Ovary (tissue), 9 donors: ENCODE results near the gene HSPBP1. TPM values are rescaled to one million over a fixed set of nuclear protein-coding genes. Genes with fewer than 3 reads are reported as not detected.

ENCODE experiments used
- DNase-seq, 5 donors: peaks; one replicate each; pipeline ENCODE4 v3.0.0-alpha.2; 2019 to 2020
- H3K27ac ChIP-seq, 2 donors: fragments of 200-600 bp; one replicate each; pipeline versions ENCODE4 v1.5.1 to v1.8.0; 2019 to 2022
- H3K27me3 ChIP-seq: fragments of 200-600 bp; one replicate; pipeline ENCODE4 v1.8.0; 2022
- H3K36me3 ChIP-seq: fragments of 200-600 bp; sonication (generic); one replicate; pipeline ENCODE4 v1.5.1; 2019
- H3K4me1 ChIP-seq: one replicate; pipeline ENCODE4 v1.8.1; 2013; ENCODE audit warnings: mild to moderate bottlenecking, moderate library complexity; ENCODE audit not compliant: insufficient read depth
- H3K4me3 ChIP-seq: fragments of 200-600 bp; sonication (generic); one replicate; pipeline ENCODE4 v1.5.1; 2017
- H3K9me3 ChIP-seq, 2 donors: fragments of 200-600 bp in 1 of 2; sonication (generic) in 1 of 2; one replicate each; pipeline versions ENCODE4 v1.5.1 to v1.8.1; 2013 to 2019; ENCODE audit warnings: mild to moderate bottlenecking in 1 of 2, moderate library complexity in 1 of 2
- CTCF ChIP-seq, 3 donors: fragments of 450-650 bp in 2 of 3; fragments of 200-600 bp in 1 of 3; IDR thresholded peaks; one replicate each; pipeline versions ENCODE4 v1.5.1 to v1.8.0; 2016 to 2022; ENCODE audit warnings: antibody characterized with exemption in 3 of 3, mild to moderate bottlenecking in 1 of 3
- EP300 ChIP-seq: sonication (generic); formaldehyde crosslinking; IDR thresholded peaks from one replicate; pipeline ENCODE4 v1.6.1; 2017; ENCODE audit warnings: antibody characterized with exemption
- POLR2A ChIP-seq: fragments of 450-650 bp; IDR thresholded peaks from one replicate; pipeline ENCODE4 v1.6.1; 2017; ENCODE audit warnings: antibody characterized with exemption, mild to moderate bottlenecking, moderate library complexity
- WGBS, 3 donors: extraction: QIAGEN DNeasy Blood & Tissue Kit in 1 of 3; methylation state at CpG; one replicate each; pipeline versions ENCODE4 v1.1.5 to v1.1.7; 2013 to 2017; 5-methylcytosine and 5-hydroxymethylcytosine counted together
- intact Hi-C, 4 donors: fragments of 100-400 bp; cut with DNase I; formaldehyde crosslinking; loops; one replicate each; pipeline versions ENCODE4 v1.11.0 to v1.15.1; 2022 to 2023
- polyA plus RNA-seq, 2 donors: library from polyadenylated mRNA; stranded (reverse); fragments of 200-250 nt in 1 of 2; fragments of 350-450 nt in 1 of 2; fragmentation: Illumina TruSeq in 1 of 2; extraction: RNeasy Lipid Tissue Mini Kit (QIAGEN cat#74804) in 1 of 2; gene quantifications; one replicate each; pipeline ENCODE4 v1.2.3, GENCODE V29; 2013 to 2014
- total RNA-seq, 7 donors: library from RNA; depleted of rRNA in 2 of 7; stranded (reverse); fragments of >200 nt in 2 of 7; fragmentation: NEBNext Ultra II Directional in 3 of 7; extraction: Animal tissue kit (Norgen Biotek cat#: 25700) in 3 of 7; gene quantifications; one replicate each; pipeline versions ENCODE4 v1.1.0 to v1.2.4, GENCODE V29; 2016 to 2023
- donor health status: DM: no; HTN: no; CAD: no; lungs with moderate emphysema.
- donor health status: DM: no; HTN: no; CAD: no.
- donor health status: Bipolar disorder and iron deficiency.
- donor health status: DM: yes; HTN: yes; CAD: no.
- donor health status: DM: no; HTN: no; CAD: no.
- donor health status: DM: yes; HTN: yes; CAD: no.

The HSPBP1 gene
- total and polyA plus RNA-seq, 9 donors: 3.6 to 40.7 (median 31.8) TPM

- H3K4me1 ChIP-seq: peaks cover 18% of the 10 kb centered on the region
- WGBS, 3 donors: 0 to 1% (median 0%) methylated on average over 41 to 52 of the region's 53 CpGs
- H3K9me3 ChIP-seq: no peaks in the 10 kb centered on the region
- H3K4me3 ChIP-seq: peak overlapping the region; percentile 92
- H3K27me3 ChIP-seq: no peaks in the 10 kb centered on the region
- H3K27ac ChIP-seq: peak overlapping the region; percentile 56 to 70
- intact Hi-C loops: loop anchor here in 1 of 4 donors (5.0 kb wide), 1 partner anchor 141 kb away; the partner anchor contains the start of gene PPP1R12C
- TF ChIP-seq CTCF (IDR thresholded peaks at IDR 0.05) (no peak), EP300 (no peak), POLR2A (no peak)
- no peaks in the 10 kb centered on the region for H3K36me3 ChIP-seq
- DNase-seq: no peak
Observed at GRCh38 chr19:55258476-55258827, 21.5 kb downstream of the HSPBP1 start.

GRCh38 chr19:55257461-55258420, 22.2 kb downstream of the HSPBP1 start:
- Histone ChIP-seq H3K9me3 (no peaks in the 10 kb centered on the region), H3K36me3 (no peaks in the 10 kb centered on the region), H3K4me3 (peak overlapping the region; percentile 92), H3K4me1 (peaks cover 18% of the 10 kb centered on the region), H3K27ac (peak overlapping the region; percentile 11 to 70), H3K27me3 (no peaks in the 10 kb centered on the region)
- TF ChIP-seq EP300 (no peak), CTCF (IDR thresholded peaks at IDR 0.05) (no peak), POLR2A (no peak)
- peak in 1 of 5 donors; percentile 51 for DNase-seq
- WGBS, 3 donors: 1 to 2% (median 2%) methylated on average over 51 of the region's 51 CpGs
- intact Hi-C loops: loop anchor here in 1 of 4 donors (5.0 kb wide), 1 partner anchor 140 kb away; the partner anchor contains the start of gene PPP1R12C

- Histone ChIP-seq H3K4me1 (peaks cover 18% of the 10 kb centered on the region), H3K36me3 (no peaks in the 10 kb centered on the region), H3K27me3 (no peaks in the 10 kb centered on the region), H3K4me3 (peak overlapping the region; percentile 92), H3K27ac (no peak overlapping the region), H3K9me3 (no peaks in the 10 kb centered on the region)
- 20 to 31% (median 27%) methylated on average over 22 of the region's 22 CpGs for WGBS, 3 donors
- no peak for TF ChIP-seq POLR2A
- no peak for TF ChIP-seq EP300
- intact Hi-C loops: loop anchor here in 1 of 4 donors (5.0 kb wide), 1 partner anchor 140 kb away; the partner anchor contains the start of gene PPP1R12C
- no peak for DNase-seq
Observed at GRCh38 chr19:55256562-55257460, 23.1 kb downstream of the HSPBP1 start.

- H3K4me1 ChIP-seq: peaks cover 18% of the 10 kb centered on the region
- TF ChIP-seq EP300: no peak
- TF ChIP-seq POLR2A: no peak
- TF ChIP-seq CTCF (IDR thresholded peaks at IDR 0.05): no peak
- H3K27ac ChIP-seq: no peak overlapping the region
- 55 to 59% (median 57%) methylated on average over 17 of the region's 17 CpGs for WGBS, 3 donors
- no peaks in the 10 kb centered on the region for H3K36me3 ChIP-seq
- DNase-seq: no peak
- no peaks in the 10 kb centered on the region for H3K9me3 ChIP-seq
- no peaks in the 10 kb centered on the region for H3K27me3 ChIP-seq
- H3K4me3 ChIP-seq: no peak overlapping the region
- intact Hi-C loops: loop anchor here in 1 of 4 donors (5.0 kb wide), 1 partner anchor 139 kb away; the partner anchor contains the start of gene PPP1R12C
Observed at GRCh38 chr19:55255618-55256423, 24.1 kb downstream of the HSPBP1 start.
